NCI-H2196 treated with DMSO at 0.1 percent for 48 hours (cell line): ENCODE measurements around the gene IL1RAPL2.

Source experiments
- DNase-seq: peaks from one replicate; lab custom pipeline; 2025; ENCODE audit not compliant: unreplicated experiment; lab: John Stamatoyannopoulos, UW

IL1RAPL2 gene

DNA sequence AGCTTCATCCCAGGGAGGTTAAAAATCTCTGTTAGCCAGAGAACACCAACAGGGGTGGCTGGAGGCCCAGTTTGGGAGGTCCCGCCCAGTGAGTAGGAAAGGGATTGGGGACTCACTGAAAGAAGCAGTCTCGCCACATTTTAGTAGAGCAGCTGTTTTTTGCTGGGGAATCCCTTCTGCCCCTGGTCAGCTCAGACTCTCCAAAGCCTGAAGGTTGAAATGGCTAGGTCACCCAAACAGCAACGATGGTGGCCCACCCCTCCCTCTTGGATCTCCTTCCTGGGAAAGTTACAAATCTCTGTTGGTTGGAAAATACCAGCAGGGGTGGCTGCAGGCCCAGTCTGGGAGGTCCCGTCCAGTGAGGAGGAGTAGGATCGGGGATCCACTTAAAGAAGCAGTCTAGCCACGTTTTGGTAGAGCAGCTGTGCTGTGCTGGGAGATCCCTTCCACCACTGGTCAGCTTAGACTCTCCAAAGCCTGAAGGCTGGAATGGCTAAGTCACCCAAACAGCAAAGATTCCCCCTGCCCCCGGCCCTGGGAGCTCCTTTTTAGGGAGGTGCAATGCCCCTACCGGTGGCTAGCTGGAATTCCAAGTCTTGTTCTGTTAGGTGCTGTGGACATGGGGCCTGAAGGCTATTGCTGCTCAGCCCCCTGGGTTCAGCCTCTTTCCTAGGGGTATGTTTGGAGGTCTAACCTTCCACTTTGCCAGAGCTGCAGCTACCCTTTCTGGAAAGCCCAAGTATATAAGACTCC lies 694.5 kb downstream of the IL1RAPL2 start:
- no peak for DNase-seq

DNA sequence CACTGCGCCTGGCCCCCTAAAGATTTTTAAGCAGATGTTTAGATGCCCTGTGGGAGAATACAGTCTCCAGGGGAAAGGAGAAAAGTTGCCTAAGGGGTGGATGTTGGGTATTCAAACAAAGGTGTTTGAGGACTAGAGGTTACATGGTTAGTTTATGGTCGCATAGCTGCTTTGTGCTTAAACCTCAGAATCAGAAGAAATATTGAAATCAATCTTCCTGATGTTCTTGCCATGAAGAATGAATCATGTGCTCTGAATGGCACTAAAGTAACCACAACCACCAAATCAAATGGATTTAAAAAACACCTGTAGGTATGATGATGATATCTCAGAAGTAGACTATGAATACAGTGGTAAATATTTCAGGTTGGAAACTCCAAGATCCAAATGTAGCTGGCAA lies 697.2 kb downstream of the IL1RAPL2 start:
- no peak for DNase-seq

DNA sequence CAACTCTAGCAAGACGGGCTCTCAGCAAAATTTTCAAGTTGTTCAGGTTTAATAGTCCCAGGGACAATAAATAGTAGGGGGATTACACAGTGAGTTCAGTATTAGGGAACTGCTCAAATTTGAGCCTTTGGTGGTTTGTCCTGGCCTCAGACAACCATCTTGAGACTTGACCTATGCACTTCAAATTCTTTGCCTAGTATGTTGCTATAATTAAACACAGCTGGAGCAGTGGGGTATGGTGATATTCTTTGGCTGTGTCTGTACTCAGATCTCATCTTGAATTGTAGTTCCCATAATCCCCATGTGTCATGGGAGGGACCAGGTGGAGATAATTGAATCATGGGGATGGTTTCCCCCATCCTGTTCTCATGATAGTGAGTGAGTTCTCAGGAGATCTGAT lies 697.8 kb downstream of the IL1RAPL2 start:
- DNase-seq: no peak

GRCh38 chrX:105265093-105265492 lies 699.1 kb downstream of the IL1RAPL2 start:
- DNase-seq: no peak

DNA sequence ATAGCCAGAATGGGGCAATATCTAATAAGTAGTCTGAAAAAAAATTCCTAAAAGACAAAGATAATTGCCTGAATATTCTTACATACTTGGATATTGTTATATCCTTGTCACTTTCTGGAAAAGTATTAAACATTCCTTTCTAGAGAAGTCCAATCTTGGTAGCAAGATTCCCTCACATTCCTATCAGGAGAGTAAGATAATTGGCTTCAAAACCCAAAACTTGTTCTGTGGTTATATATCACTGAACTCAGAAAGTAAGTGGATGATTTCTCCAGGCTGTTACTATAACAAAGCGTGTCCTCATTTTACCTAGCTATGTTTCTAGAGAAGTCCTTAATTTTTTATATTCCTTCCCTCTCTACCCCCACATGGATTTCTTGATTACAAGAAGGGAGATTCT lies 700.5 kb downstream of the IL1RAPL2 start:
- DNase-seq: no peak

- no peak for DNase-seq
These were observed 701.2 kb downstream of the IL1RAPL2 start for GRCh38 chrX:105267167-105267566.

DNA sequence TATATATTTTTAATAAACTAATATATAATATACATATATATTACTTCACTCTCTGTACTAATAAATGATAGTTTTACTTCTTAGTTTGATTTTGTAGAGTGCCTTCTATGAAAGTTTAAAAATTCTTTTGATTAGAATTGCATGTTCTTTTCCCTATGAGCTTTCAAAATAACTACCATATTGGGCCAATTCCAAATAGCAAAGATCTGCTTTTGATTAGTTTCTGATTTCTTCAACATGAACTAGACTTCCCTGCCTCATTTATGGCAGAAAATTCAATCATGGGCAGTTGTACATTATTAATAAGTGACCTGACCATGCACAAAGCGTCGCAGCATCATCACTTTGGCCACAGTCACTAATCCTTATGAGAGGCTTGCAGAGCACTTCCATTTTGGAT lies 703.4 kb downstream of the IL1RAPL2 start:
- no peak for DNase-seq

DNA sequence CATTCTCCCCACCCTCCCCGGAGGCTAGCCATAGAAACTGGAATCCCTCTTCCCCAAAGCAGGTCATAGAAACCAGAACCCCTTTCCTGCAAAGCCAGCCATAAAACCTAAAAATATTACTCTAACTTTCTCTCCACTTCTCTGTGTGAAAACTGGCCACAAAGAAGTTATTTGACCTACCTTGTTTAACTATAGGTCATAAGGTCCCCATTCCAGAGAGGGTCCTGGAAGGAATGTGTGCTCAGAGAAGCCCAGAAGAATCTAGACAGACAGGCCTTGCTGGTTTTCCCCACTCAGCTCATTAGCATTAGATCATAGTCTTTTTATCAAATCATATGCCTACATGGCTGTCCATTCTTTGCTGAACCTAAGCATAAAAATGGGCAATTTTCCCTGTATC lies 707.3 kb downstream of the IL1RAPL2 start:
- no peak for DNase-seq

- DNase-seq: no peak
These were observed 708.1 kb downstream of the IL1RAPL2 start for GRCh38 chrX:105274091-105274490.

DNA sequence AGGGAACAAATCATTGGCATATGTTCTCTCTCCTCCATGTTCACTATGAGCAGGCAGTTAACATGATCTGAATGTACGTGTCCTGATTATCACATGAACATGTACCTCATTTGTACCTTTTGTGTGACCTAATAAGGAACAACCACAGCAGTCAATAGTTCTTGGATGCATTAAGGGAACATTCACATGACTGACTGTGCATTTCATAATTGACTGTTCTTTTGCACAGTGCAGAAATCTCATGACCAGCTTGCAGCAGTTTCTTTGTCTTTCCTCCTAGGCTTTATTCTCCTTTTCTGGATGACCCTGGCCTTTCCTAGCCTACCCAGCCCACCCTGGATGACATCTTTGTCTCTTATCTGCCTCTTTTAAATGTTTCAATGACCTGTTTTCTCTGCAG lies 711.1 kb downstream of the IL1RAPL2 start:
- no peak for DNase-seq

GRCh38 chrX:105282077-105282476 lies 716.1 kb downstream of the IL1RAPL2 start:
- no peak for DNase-seq

- no peak for DNase-seq
These were observed 731.0 kb downstream of the IL1RAPL2 start for GRCh38 chrX:105297041-105297440.

GRCh38 chrX:105299286-105299685 lies 733.3 kb downstream of the IL1RAPL2 start:
- no peak for DNase-seq

- no peak for DNase-seq
These were observed 736.2 kb downstream of the IL1RAPL2 start for GRCh38 chrX:105302246-105302645.

DNA sequence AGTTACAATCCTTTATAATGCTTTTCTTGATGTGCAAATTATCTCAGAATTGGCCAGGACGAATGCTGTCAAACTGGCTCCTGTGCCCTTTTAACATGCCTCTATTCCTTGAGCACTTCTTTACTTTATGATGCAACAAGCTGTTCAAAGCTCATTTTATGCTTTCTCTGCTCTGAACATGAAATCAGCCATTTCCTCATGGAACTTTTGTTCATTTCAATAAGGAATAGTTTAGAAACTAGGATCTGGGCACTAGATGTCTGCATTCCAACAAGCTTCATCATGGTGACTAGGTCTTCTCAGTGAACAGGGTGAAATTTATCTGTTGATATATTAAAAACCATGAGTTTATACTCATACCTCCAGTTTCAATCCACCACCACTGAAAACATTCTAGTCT lies 741.8 kb downstream of the IL1RAPL2 start:
- no peak for DNase-seq

DNA sequence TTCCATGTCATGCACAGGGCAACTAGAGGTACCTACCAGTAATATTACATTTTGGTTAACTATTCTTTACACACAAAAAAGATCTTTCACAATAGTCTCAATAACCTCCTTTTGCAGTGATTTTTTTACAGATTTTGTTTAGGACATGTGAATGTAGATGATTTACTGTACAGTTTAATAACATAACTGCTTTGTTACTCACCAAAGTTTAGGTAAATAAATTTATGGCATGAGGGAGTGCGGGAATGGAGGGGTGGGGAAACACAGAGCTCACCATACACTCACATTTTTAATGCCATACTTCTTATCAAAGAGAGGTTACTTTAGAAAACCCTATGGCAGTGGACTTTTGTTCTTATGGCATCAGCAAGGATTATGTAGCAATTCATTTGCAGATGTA lies 747.6 kb downstream of the IL1RAPL2 start:
- no peak for DNase-seq

DNA sequence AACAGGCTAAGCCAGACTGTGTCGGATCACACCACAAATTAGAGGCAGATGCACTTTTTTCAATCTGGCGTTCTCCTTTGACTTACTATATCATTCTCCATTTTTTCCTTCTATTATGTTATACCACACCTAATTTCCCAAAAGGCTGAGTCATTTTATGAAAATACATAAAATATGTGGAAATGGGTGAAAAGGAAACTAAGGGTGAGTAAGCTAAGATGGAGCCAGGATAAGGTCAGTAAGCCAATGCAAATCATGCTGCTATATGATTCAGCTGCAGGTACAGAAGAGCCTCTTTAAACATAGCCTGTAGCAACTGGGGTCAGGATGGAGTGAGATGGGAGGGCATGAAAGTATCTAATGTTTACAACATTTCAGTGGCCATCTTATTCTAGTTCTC lies 748.5 kb downstream of the IL1RAPL2 start:
- DNase-seq: no peak

- DNase-seq: no peak
These were observed 749.2 kb downstream of the IL1RAPL2 start for GRCh38 chrX:105315248-105315647.

GRCh38 chrX:105317117-105317516 lies 751.1 kb downstream of the IL1RAPL2 start:
- no peak for DNase-seq

- DNase-seq: no peak
These were observed 757.9 kb downstream of the IL1RAPL2 start for GRCh38 chrX:105323928-105324327.

DNA sequence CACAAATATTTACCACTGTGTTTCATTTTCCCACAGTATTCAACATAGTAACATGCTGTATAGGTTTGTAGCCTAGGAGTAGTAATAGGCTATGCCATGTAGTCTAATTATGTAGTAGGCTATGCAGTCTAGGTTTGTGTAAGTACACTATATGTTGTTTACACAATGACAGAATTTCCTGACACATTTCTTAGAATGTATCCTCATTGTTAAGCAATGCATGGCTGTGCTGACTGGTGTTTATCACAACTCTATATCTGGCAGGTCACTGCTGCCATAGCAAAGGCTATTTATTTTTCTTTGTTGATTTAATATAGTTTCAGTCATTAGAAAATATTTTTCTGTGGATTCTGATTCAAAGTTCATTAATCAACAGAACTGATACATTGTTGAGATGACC lies 762.8 kb downstream of the IL1RAPL2 start:
- no peak for DNase-seq

- DNase-seq: no peak
These were observed 765.2 kb downstream of the IL1RAPL2 start for GRCh38 chrX:105331244-105331643.

DNA sequence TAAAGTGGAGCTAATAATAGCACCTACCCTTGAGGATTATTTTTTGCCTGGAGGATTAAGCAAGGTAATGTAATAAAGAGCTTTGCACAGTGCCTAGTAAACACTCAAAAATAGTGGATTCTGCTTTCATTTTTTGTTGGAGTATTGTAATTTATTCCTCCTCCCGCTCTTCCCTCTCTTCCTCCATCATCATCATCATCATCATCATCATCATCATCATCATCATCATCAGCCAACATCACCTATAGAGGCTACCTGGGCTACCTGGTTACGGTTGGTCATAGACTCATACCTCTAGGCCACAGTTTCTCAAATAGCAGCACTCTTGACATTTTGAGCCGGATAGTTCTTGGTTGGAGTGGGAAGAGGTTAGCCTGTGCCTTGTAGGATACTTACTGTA lies 781.4 kb downstream of the IL1RAPL2 start:
- no peak for DNase-seq
